ENCODE results near the gene TMEM209. TPM values are rescaled to one million over a fixed set of nuclear protein-coding genes. Genes with fewer than 3 reads are reported as not detected.
A peak's percentile ranks its signal among the peaks of the same experiment; 100 is the strongest.
"Not testable (repeated sequence)": the region's sequence is repeated elsewhere in the genome, so short reads cannot be mapped to it uniquely, and the experiment has no call there.

The TMEM209 gene
- total RNA-seq, 1 donor from 2014 or later = 21.7 TPM

GRCh38 chr7:130147710-130148325 lies 57.4 kb downstream of the TMEM209 start:
- no peak for ATAC-seq
- Histone ChIP-seq H3K4me1 (peaks cover 2% of the 10 kb centered on the region), H3K36me3 (no peaks in the 10 kb centered on the region), H3K9me3 (no peaks in the 10 kb centered on the region), H3K27ac (no peak overlapping the region), H3K27me3 (ENCODE audit: low read depth) (no peaks in the 10 kb centered on the region), H3K4me3 (no peak overlapping the region)
- no peak for DNase-seq
- intact Hi-C loops (cut with DNase I) = no loop called here
- no peak for TF ChIP-seq CTCF (IDR thresholded peaks at IDR 0.05)

GRCh38 chr7:130146693-130147405 lies 58.4 kb downstream of the TMEM209 start:
- no peak overlapping the region for H3K27ac ChIP-seq

GRCh38 chr7:130146142-130146541 lies 59.1 kb downstream of the TMEM209 start:
- intact Hi-C loops (cut with DNase I); H3K36me3 ChIP-seq; H3K4me3 ChIP-seq; ATAC-seq; H3K27ac ChIP-seq; DNase-seq; H3K9me3 ChIP-seq; H3K27me3 ChIP-seq (ENCODE audit: low read depth): not testable (repeated sequence)
- peaks cover 18% of the 10 kb centered on the region for H3K4me1 ChIP-seq

More at GRCh38 chr7:130146693-130147405, 58.4 kb downstream of the TMEM209 start:
- H3K4me1 ChIP-seq = peaks cover 11% of the 10 kb centered on the region
- no peaks in the 10 kb centered on the region for H3K27me3 ChIP-seq (ENCODE audit: low read depth)
- DNase-seq (no peak), ATAC-seq (no peak)
- H3K36me3 ChIP-seq = no peaks in the 10 kb centered on the region
- intact Hi-C loops (cut with DNase I) = no loop called here
- no peak overlapping the region for H3K4me3 ChIP-seq
- no peak for TF ChIP-seq CTCF (IDR thresholded peaks at IDR 0.05)
- no peaks in the 10 kb centered on the region for H3K9me3 ChIP-seq

- Histone ChIP-seq H3K4me1 (peaks cover 23% of the 10 kb centered on the region), H3K4me3 (no peak overlapping the region), H3K27me3 (ENCODE audit: low read depth) (no peaks in the 10 kb centered on the region), H3K27ac (peak overlapping the region; percentile 28), H3K36me3 (no peaks in the 10 kb centered on the region), H3K9me3 (no peaks in the 10 kb centered on the region)
- DNase-seq = no peak
- no peak for TF ChIP-seq CTCF (IDR thresholded peaks at IDR 0.05)
- intact Hi-C loops (cut with DNase I) = no loop called here
- ATAC-seq = no peak
These were observed 59.6 kb downstream of the TMEM209 start for GRCh38 chr7:130145424-130146100.

GRCh38 chr7:130144312-130145171 lies 60.7 kb downstream of the TMEM209 start:
- Histone ChIP-seq H3K4me3 (no peak overlapping the region), H3K9me3 (no peaks in the 10 kb centered on the region), H3K36me3 (no peaks in the 10 kb centered on the region), H3K27me3 (ENCODE audit: low read depth) (no peaks in the 10 kb centered on the region), H3K4me1 (peaks cover 34% of the 10 kb centered on the region), H3K27ac (peak overlapping the region; percentile 28)
- intact Hi-C loops (cut with DNase I) = no loop called here
- ATAC-seq = peak; percentile 51
- no peak for DNase-seq
- no peak for TF ChIP-seq CTCF (IDR thresholded peaks at IDR 0.05)

Data from lower lobe of right lung (tissue), 2 donors.